AG09319 (cell line): ENCODE data around the gene CTSD.

ENCODE experiments used
- DNase-seq: peaks from one replicate; pipeline ENCODE4 v3.0.0-alpha.2; 2010; ENCODE audit warnings: low read depth; ENCODE audit errors: extremely low read depth
- TF ChIP-seq, protein P1 (sequence below): IDR thresholded peaks from 2 replicates; pipeline ENCODE4 v1.5.1; 2011; ENCODE audit warnings: low read depth, mild to moderate bottlenecking, inconsistent platforms, low read length, moderate library complexity

The CTSD gene

DNA sequence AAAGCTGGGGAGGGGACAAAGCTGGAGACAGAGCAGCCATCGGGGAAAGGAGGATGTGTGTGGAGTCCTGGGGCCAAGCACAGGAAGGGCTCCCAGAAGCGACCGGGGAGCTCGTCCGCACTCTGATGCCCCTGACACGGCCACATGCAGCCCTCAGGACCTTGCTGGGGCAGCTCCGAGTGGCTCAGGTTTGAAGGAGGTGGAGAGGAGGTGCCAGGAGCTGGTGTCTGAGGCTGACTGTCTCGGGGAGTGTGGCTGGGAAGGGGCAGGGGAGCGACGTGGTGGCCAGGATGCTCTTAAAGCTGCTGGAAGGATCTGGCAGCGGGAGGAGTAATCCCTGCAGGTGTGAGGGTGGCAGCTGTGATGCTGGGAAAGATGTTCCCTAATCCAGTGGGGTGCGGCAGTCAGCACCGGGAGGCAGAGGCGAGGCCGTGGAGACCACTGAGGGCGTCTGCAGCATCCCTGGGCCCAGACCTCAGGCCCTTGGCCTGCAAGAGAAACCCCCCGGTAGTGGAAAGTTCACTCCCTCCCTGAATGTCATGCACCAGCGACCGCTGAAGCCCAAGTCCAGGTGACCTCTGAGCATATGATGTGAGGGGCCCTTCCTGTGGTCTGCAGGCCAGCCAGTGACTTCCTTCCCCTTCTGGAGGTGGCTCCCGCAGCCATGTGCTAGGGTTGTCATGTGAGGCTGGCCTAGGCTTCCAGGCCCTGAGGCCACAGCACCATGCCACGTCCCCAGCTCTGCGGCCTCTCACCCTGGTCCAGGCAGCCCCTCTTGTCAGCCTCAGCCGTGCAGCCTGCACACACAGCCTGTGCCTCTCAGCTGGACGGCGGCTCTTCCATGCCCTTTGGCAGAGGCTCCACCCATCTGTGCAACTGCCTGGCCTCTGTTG is 17.2 kb upstream of the CTSD start:
- DNase-seq = no peak
- TF ChIP-seq, protein P1, sequence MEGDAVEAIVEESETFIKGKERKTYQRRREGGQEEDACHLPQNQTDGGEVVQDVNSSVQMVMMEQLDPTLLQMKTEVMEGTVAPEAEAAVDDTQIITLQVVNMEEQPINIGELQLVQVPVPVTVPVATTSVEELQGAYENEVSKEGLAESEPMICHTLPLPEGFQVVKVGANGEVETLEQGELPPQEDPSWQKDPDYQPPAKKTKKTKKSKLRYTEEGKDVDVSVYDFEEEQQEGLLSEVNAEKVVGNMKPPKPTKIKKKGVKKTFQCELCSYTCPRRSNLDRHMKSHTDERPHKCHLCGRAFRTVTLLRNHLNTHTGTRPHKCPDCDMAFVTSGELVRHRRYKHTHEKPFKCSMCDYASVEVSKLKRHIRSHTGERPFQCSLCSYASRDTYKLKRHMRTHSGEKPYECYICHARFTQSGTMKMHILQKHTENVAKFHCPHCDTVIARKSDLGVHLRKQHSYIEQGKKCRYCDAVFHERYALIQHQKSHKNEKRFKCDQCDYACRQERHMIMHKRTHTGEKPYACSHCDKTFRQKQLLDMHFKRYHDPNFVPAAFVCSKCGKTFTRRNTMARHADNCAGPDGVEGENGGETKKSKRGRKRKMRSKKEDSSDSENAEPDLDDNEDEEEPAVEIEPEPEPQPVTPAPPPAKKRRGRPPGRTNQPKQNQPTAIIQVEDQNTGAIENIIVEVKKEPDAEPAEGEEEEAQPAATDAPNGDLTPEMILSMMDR = no peak

DNA sequence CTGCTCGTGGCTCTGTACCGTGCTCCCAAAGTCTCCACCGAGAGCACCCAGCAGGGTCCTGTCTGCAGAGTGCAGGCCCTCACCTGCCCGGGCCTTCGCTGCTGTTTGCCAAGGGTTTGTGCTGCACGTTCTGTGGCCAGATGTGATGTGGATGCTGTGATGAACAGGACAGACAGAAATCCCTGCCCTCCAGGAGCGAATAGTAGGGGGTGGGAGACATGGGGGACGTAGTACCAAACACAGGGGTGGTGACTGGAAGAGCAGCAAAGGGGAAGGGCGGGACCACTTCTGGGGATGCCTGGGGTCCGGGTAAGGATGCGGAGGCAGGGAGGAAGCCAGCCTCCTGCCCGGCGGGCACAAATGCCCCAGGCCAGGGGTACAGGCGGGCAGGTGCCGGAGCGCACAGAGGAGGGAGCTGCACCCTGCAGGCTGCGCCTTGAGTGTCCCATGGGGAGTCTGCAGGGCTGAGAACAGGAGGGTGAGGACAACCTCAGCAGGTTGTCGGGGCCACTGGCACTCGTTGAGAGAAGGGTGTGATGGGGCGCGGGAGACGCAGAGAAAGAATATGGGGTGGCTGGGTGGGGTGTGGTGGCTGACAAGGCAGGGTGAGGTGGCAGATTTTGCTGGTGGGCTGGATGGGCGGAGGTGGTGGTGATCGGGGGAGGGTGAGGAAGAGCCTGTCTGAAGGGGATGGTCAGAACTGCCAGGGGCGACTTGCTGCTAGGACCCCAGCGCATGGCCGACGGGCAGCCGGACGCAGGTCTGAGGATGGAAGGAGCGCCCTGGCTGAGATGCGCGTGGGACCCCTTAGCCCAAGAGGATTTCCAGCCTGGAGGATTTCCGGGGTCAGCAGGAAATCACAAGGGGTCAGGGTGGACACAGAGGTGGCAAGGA is 16.3 kb upstream of the CTSD start:
- no peak for DNase-seq
- TF ChIP-seq, protein P1 = no peak

DNA sequence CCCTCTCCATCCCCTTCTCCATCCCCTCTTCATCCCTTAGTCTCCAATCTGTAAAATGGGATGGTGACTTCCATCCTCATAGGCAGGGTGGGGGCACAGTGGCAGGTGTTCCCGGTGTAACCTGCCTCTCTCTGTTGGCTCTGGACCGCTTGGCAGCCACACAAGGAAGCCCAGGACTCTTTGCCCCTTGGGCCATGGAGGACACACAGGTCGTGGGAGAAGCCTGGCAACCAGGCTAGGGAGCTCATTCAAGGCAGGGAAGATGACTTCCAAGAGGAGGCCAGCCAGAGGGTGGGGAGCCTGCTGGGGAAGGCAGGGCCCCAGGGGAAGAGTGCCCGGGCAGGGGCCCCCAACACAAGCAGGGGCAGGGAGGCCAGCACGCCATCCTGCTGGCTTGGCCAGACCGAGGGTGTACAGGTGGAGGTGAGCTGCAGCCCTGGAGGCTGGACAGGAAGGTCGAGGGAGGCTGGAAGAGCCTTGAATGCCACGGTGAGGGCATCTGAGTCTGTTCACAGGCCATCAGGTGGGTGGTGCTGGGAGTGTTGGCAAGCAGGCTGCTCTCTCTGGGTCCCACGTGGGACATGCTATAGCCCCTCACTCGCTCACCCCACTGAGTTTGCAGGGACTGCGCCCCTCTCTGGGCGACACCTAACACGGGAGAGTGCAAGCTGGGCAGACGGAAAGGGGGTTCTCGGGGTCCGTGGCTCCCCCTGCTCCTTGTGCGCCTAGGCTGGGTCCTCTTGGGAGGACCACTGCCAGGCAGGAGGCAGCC is 15.5 kb upstream of the CTSD start:
- TF ChIP-seq, protein P1 = no peak

DNA sequence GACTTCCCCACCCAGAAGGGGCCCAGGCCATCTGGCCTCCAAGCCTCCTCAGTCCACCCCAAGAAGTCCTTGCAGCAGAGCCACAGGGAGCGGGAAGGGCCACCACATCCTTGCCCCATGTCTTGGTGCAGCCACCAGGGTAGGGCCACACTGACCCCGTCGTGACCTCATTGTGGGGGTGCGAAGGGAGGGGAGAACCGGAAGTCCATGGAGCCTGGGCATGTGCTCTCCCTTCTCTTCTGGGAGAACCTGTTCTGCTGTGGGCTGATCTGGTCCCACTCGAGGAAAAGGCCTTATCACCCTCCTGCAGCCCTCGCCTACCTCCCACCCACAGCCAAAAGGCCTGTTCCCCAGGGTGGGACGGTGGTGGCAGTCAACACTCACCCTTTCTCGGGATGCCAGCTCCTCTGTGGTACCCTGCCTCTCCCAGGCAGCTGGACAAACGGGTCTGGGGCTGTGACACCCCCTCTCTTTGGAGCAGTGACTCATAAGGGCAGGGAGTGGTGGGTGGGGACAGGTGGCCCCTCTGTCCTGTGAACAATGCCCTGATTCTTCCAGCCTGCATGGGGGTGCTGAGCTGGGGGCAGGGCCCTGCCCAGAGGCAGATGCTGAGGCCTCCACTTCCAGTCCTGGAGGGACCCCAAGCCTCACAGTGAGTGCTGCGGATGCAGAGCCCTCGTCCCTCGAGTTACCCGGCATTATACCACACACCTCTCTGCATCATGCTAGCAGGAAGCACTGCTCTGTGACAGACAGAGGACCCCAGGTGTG is 14.6 kb upstream of the CTSD start:
- TF ChIP-seq, protein P1 = no peak
- no peak for DNase-seq

More for the DNA sequence above, 15.5 kb upstream of the CTSD start:
- DNase-seq = no peak

DNA sequence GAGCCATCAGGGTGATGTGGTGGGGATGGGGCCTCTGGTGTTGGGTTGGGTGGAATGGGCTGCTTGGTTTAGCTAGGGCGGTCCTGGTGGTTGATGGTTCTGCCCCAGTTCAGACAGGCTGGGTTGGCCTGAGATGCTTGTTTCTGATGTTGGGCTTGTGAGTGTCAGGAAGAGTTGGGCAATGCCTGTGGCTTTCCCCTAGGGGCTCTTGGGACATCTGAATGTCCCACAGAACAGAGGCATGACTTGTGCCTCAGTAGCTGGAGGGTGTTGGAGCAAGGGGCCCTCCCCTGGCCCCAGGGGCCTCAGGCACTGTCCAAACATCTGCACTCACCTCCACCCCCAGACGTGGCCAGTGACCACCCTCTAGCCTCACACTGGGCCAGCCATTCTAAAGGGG is 14.0 kb upstream of the CTSD start:
- no peak for DNase-seq
- TF ChIP-seq, protein P1 = no peak

DNA sequence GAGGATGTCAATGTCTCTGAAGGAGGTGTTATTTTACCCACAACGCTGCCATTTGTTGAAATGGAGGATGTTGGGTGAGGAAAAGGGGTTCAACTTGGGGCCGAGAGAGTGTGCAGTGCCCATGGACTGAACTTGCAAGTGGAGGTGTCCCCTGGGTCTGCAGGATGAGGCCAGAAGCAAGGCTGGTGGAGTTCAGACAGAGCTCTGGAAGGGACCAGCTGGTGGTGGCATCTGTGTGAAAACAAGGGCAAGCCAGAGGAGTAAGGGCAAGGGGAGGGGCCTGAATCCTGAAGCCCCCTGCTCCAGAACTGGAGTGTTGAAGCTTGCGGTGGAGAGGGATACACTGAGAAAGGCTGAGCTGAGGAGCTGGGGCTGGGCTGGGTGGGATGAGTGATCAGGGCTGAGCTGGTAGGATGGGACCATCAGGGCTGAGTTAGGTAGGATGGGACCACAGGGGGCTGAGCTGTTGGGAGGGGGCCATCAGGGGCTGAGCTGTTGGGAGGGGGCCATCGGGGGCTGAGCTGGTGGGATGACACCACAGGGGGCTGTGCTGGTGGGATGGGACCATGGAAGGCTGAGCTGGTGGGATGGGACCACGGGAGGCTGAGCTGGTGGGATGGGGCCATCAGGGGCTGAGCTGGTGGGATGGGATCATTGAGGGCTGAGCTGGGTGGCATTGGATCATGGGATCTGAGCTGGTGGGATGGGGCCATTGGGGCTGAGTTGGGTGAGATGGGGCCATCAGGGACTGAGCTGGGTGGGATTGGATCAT is 13.4 kb upstream of the CTSD start:
- TF ChIP-seq, protein P1 = no peak
- no peak for DNase-seq
